Skeletal muscle satellite cell (primary cell): Measurements from ENCODE around the gene SUMF1. TPM values are rescaled to one million over a fixed set of nuclear protein-coding genes. Genes with fewer than 3 reads are reported as not detected.

Experiments used
- H3K27me3 ChIP-seq: 2 replicates; pipeline ENCODE4 v1.7.0; 2013; ENCODE audit warnings: low read length; ENCODE audit not compliant: control insufficient read depth, insufficient read depth
- H3K36me3 ChIP-seq: 2 replicates; pipeline ENCODE4 v1.7.0; 2013; ENCODE audit warnings: mild to moderate bottlenecking, control low read depth, low read length; ENCODE audit not compliant: insufficient read depth
- H3K4me1 ChIP-seq: 2 replicates; pipeline ENCODE4 v1.7.0; 2013; ENCODE audit warnings: low read length; ENCODE audit not compliant: control insufficient read depth, insufficient read depth
- H3K4me2 ChIP-seq: 2 replicates; pipeline ENCODE4 v1.7.0; 2013; ENCODE audit warnings: mild to moderate bottlenecking, low read length
- H3K4me3 ChIP-seq: 2 replicates; pipeline ENCODE4 v1.7.0; 2013; ENCODE audit warnings: low read length
- H3K9ac ChIP-seq: 2 replicates; pipeline ENCODE4 v1.7.0; 2013; ENCODE audit warnings: mild to moderate bottlenecking, low read depth, low read length, moderate library complexity
- H3K9me3 ChIP-seq: replicated peaks from 2 replicates; pipeline ENCODE4 v1.7.0; 2013; ENCODE audit warnings: mild to moderate bottlenecking, control low read depth, low read length
- total RNA-seq: library from RNA; depleted of rRNA; stranded (reverse); fragments of >200 nt; gene quantifications from 2 replicates; pipeline ENCODE4 v1.2.3, GENCODE V29; 2012; rRNA removed

The SUMF1 gene
- 40.1 and 41.9 TPM in 2 replicates for total RNA-seq

- H3K4me3 ChIP-seq, result peak within 1 kb of the TSS; percentile 90
- peaks cover 5% of the 10 kb centered on the region for H3K4me1 ChIP-seq
- H3K9ac ChIP-seq, result peak within 1 kb of the TSS; percentile 86
- no peaks in the 10 kb centered on the region for H3K9me3 ChIP-seq
- no peaks in the 10 kb centered on the region for H3K36me3 ChIP-seq
- H3K4me2 ChIP-seq, result peak within 1 kb of the TSS; percentile 90
- peaks cover 17% of the 10 kb centered on the region for H3K27me3 ChIP-seq
Measured at GRCh38 chr3:4466741-4467521, at the start of gene SUMF1. Gene SUMF1 (minus strand): TSS chr3:4467269. CDS start chr3:4467245, 24 bp downstream.

GRCh38 chr3:4515916-4516579, 49.0 kb upstream of the SUMF1 start:
- Histone ChIP-seq H3K27me3 (no peaks in the 10 kb centered on the region), H3K36me3 (no peaks in the 10 kb centered on the region), H3K4me2 (no peak overlapping the region), H3K4me1 (no peaks in the 10 kb centered on the region), H3K4me3 (no peak overlapping the region), H3K9me3 (no peaks in the 10 kb centered on the region), H3K9ac (no peak overlapping the region)

- no peaks in the 10 kb centered on the region for H3K4me1 ChIP-seq
Measured at GRCh38 chr3:4514916-4515315, 47.8 kb upstream of the SUMF1 start.

GRCh38 chr3:4514321-4514720, 47.3 kb upstream of the SUMF1 start:
- H3K4me1 ChIP-seq, result no peaks in the 10 kb centered on the region
- no peak overlapping the region for H3K4me2 ChIP-seq
- no peak overlapping the region for H3K4me3 ChIP-seq
- no peaks in the 10 kb centered on the region for H3K9me3 ChIP-seq
- H3K36me3 ChIP-seq, result no peaks in the 10 kb centered on the region
- no peaks in the 10 kb centered on the region for H3K27me3 ChIP-seq
- H3K9ac ChIP-seq, result no peak overlapping the region

More at GRCh38 chr3:4514916-4515315, 47.8 kb upstream of the SUMF1 start:
- H3K4me3 ChIP-seq, result no peak overlapping the region
- H3K9ac ChIP-seq, result no peak overlapping the region
- no peak overlapping the region for H3K4me2 ChIP-seq
- H3K27me3 ChIP-seq, result no peaks in the 10 kb centered on the region
- no peaks in the 10 kb centered on the region for H3K36me3 ChIP-seq
- H3K9me3 ChIP-seq, result no peaks in the 10 kb centered on the region

GRCh38 chr3:4512895-4513616, 46.0 kb upstream of the SUMF1 start:
- Histone ChIP-seq H3K9ac (no peak overlapping the region), H3K4me3 (no peak overlapping the region), H3K27me3 (no peaks in the 10 kb centered on the region), H3K9me3 (no peaks in the 10 kb centered on the region), H3K4me2 (no peak overlapping the region), H3K36me3 (no peaks in the 10 kb centered on the region), H3K4me1 (no peaks in the 10 kb centered on the region)

- Histone ChIP-seq H3K4me2 (no peak overlapping the region), H3K27me3 (no peaks in the 10 kb centered on the region), H3K9ac (no peak overlapping the region), H3K4me1 (no peaks in the 10 kb centered on the region), H3K9me3 (no peaks in the 10 kb centered on the region), H3K36me3 (no peaks in the 10 kb centered on the region), H3K4me3 (no peak overlapping the region)
Measured at GRCh38 chr3:4511491-4512262, 44.6 kb upstream of the SUMF1 start.

GRCh38 chr3:4509983-4510755, 43.1 kb upstream of the SUMF1 start:
- Histone ChIP-seq H3K4me1 (no peaks in the 10 kb centered on the region), H3K9me3 (no peaks in the 10 kb centered on the region), H3K4me3 (no peak overlapping the region), H3K4me2 (no peak overlapping the region), H3K27me3 (no peaks in the 10 kb centered on the region), H3K36me3 (no peaks in the 10 kb centered on the region), H3K9ac (no peak overlapping the region)

GRCh38 chr3:4509043-4509442, 42.0 kb upstream of the SUMF1 start:
- no peaks in the 10 kb centered on the region for H3K4me1 ChIP-seq
- H3K9me3 ChIP-seq, result no peaks in the 10 kb centered on the region
- H3K27me3 ChIP-seq, result no peaks in the 10 kb centered on the region
- H3K4me2 ChIP-seq, result no peak overlapping the region
- H3K36me3 ChIP-seq, result no peaks in the 10 kb centered on the region
- no peak overlapping the region for H3K4me3 ChIP-seq
- H3K9ac ChIP-seq, result no peak overlapping the region

- Histone ChIP-seq H3K4me3 (no peak overlapping the region), H3K27me3 (no peaks in the 10 kb centered on the region), H3K36me3 (no peaks in the 10 kb centered on the region), H3K4me1 (no peaks in the 10 kb centered on the region), H3K9ac (no peak overlapping the region), H3K4me2 (no peak overlapping the region), H3K9me3 (no peaks in the 10 kb centered on the region)
Measured at GRCh38 chr3:4508048-4508981, 41.2 kb upstream of the SUMF1 start.
